Measurements from ENCODE around the gene PPIE. TPM values are rescaled to one million over a fixed set of nuclear protein-coding genes. Genes with fewer than 3 reads are reported as not detected.

Gene PPIE
- polyA plus RNA-seq, 1 donor (not counting 4 experiments of a cell fraction or from before 2014, with no cell fraction given): 60.6 TPM

- H4K20me1 ChIP-seq (ENCODE audit: control insufficient read depth, extremely low read depth, insufficient read depth, low read length): no peaks in the 10 kb centered on the region
- H3K27me3 ChIP-seq (ENCODE audit: control insufficient read depth, extremely low read depth, insufficient read depth, low read length): no peaks in the 10 kb centered on the region
- dilution Hi-C loops (cut with MboI; ENCODE audit: extremely low pct_ligation_motif_present, low sequenced_read_pairs): no loop called here
- H3K4me2 ChIP-seq (ENCODE audit: control insufficient read depth, extremely low read depth, insufficient read depth, low read depth, low read length): no peak overlapping the region
- H3K9me1 ChIP-seq (ENCODE audit: control insufficient read depth, extremely low read depth, insufficient read depth, low read length): no peaks in the 10 kb centered on the region
- no peak overlapping the region for H3K9ac ChIP-seq (ENCODE audit: control insufficient read depth, extremely low read depth, insufficient read depth, low read length)
- H3K27ac ChIP-seq (ENCODE audit: control insufficient read depth, insufficient read depth, low read length): no peak overlapping the region
- no peaks in the 10 kb centered on the region for H3K9me3 ChIP-seq (ENCODE audit: control insufficient read depth, low read depth, low read length)
- TF ChIP-seq EZH2 (IDR thresholded peaks at IDR 0.05; ENCODE audit: low read length): no peak
- no peak for TF ChIP-seq CTCF (optimal IDR thresholded peaks at IDR 0.05 in 1 of 3, IDR thresholded peaks at IDR 0.05 in 1 of 3, conservative IDR thresholded peaks at IDR 0.05 in 1 of 3; ENCODE audit: extremely low read depth in 1 of 3, insufficient read depth in 2 of 3, low read length in 3 of 3)
- FAIRE-seq (no peak), DNase-seq (ENCODE audit: low read depth, low spot score) (no peak)
- no peak overlapping the region for H2AFZ ChIP-seq (ENCODE audit: control insufficient read depth, low read length)
- H3K36me3 ChIP-seq (ENCODE audit: control insufficient read depth in 2 of 2, extremely low read depth in 1 of 2, insufficient read depth in 2 of 2, low read length in 2 of 2): peaks cover 39 to 49% of the 10 kb centered on the region in 2 experiments
- no peak overlapping the region for H3K4me3 ChIP-seq (ENCODE audit: control insufficient read depth in 2 of 3, extremely low read depth in 1 of 3, insufficient read depth in 2 of 3, low read depth in 1 of 3, low read length in 3 of 3)
- peaks cover 11% of the 10 kb centered on the region for H3K4me1 ChIP-seq (ENCODE audit: control insufficient read depth, extremely low read depth, insufficient read depth, low read length)
- H3K79me2 ChIP-seq (ENCODE audit: control insufficient read depth, insufficient read depth, low read length): peaks cover 5% of the 10 kb centered on the region
These were observed 6.5 kb downstream of the PPIE start for GRCh38 chr1:39745016-39745670.

- Histone ChIP-seq H3K36me3 (ENCODE audit: control insufficient read depth in 2 of 2, extremely low read depth in 1 of 2, insufficient read depth in 2 of 2, low read length in 2 of 2) (peaks cover 28 to 41% of the 10 kb centered on the region in 2 experiments), H3K9me1 (ENCODE audit: control insufficient read depth, extremely low read depth, insufficient read depth, low read length) (no peaks in the 10 kb centered on the region), H3K27me3 (ENCODE audit: control insufficient read depth, extremely low read depth, insufficient read depth, low read length) (no peaks in the 10 kb centered on the region), H2AFZ (ENCODE audit: control insufficient read depth, low read length) (no peak overlapping the region), H3K9me3 (ENCODE audit: control insufficient read depth, low read depth, low read length) (no peaks in the 10 kb centered on the region), H3K79me2 (ENCODE audit: control insufficient read depth, insufficient read depth, low read length) (no peaks in the 10 kb centered on the region), H4K20me1 (ENCODE audit: control insufficient read depth, extremely low read depth, insufficient read depth, low read length) (no peaks in the 10 kb centered on the region), H3K27ac (ENCODE audit: control insufficient read depth, insufficient read depth, low read length) (no peak overlapping the region), H3K4me3 (ENCODE audit: control insufficient read depth in 2 of 3, extremely low read depth in 1 of 3, insufficient read depth in 2 of 3, low read depth in 1 of 3, low read length in 3 of 3) (no peak overlapping the region), H3K4me1 (ENCODE audit: control insufficient read depth, extremely low read depth, insufficient read depth, low read length) (no peaks in the 10 kb centered on the region), H3K4me2 (ENCODE audit: control insufficient read depth, extremely low read depth, insufficient read depth, low read depth, low read length) (no peak overlapping the region), H3K9ac (ENCODE audit: control insufficient read depth, extremely low read depth, insufficient read depth, low read length) (no peak overlapping the region)
- FAIRE-seq (no peak), DNase-seq (ENCODE audit: low read depth, low spot score) (no peak)
- dilution Hi-C loops (cut with MboI; ENCODE audit: extremely low pct_ligation_motif_present, low sequenced_read_pairs): no loop called here
- no peak for TF ChIP-seq EZH2 (IDR thresholded peaks at IDR 0.05; ENCODE audit: low read length)
- no peak for TF ChIP-seq CTCF (optimal IDR thresholded peaks at IDR 0.05 in 1 of 3, IDR thresholded peaks at IDR 0.05 in 1 of 3, conservative IDR thresholded peaks at IDR 0.05 in 1 of 3; ENCODE audit: extremely low read depth in 1 of 3, insufficient read depth in 2 of 3, low read length in 3 of 3)
These were observed 12.9 kb downstream of the PPIE start for GRCh38 chr1:39751595-39751994.
